GM19452 (cell line): ENCODE data around the gene NLRP5.
"Not testable (repeated sequence)": the region's sequence is repeated elsewhere in the genome, so short reads cannot be mapped to it uniquely, and the experiment has no call there.

Experiments used
- ATAC-seq: cut with Tn5 transposase; IDR thresholded peaks from one replicate; pipeline ENCODE4 v1.9.1; 2021; ENCODE audit not compliant: unreplicated experiment

NLRP5 gene

DNA sequence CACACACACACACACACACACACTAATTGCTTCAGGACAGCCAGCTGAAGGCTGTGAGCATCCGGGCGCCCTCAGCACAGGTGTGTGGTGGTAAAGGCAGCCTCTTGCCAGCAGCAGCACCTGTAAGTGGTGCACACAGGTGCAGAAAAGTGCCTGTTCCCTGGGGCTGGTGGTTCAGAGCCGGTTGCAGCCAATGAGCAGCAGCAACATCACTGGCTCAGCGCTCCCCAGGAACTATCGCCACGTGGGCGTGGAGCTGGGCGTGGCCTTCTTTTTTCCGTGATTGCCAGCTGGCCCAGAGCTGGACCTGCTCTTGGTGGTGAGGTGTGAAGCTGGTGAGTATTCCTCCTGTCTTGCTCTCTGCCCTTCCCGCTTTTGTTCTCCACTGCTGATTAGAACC is at the start of gene NLRP5:
TSS of gene NLRP5 (plus strand) at position 289 of the 400 bp plus-strand sequence.
- no peak for ATAC-seq

DNA sequence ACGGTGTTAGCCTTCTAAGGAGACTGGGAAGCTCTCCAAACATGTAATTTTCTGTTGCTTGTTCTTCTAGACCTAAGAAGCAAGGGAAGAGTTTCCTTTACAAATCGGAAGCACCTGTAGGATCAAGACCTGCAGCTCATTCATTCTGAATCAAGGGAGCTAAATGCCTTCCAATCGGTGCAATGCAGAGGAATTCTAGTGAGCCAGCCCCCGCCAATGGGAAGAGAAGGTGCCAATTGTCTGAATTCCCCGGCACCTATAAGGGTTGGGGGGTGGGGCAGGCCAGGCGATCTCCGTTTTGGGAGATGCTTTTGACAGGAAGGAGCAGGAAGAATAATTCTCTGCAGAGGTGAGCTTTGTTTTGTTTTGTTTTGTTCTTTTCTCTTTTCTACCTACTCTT is 47.4 kb upstream of the NLRP5 start:
- no peak for ATAC-seq

DNA sequence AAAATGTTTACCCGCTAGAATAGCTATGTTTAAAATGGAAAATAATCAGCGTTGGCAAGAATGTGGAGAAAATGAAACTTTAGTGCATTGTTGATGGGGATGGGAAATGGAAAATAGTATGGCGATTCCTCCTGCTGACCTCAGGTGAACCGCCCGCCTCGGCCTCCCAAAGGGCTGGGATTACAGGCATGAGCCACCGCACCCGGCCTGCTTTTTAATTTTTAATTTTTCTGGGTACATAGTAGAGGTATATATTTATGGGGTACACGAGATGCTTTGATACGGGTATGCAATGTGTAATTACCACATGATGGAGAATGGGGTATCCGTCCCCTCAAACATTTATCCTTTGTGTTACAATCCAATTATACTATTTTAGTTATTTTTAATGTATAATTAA is 46.3 kb upstream of the NLRP5 start:
- ATAC-seq = no peak

DNA sequence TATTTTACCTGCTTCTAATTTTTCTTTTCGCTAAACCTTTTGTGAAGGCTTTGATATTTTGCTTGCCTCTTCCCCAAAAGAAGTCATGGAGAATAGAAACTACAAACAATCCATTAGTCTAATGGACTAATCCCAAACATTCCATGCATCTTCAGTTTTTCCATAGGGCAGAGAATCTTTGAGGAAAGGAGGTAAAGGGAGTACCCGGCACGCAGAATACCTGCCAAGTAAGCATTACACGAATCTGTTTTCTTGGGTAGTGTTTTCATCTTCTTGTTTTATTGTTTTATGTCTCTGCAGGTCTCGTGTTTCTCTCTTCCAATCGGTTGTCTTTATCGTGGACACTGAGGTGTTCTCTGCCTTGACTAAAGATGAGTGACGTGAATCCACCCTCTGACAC is 39.0 kb upstream of the NLRP5 start, which contains the start of gene NLRP8:
TSS of gene NLRP8 (plus strand) at position 301 of the 400 bp plus-strand sequence.
- no peak for ATAC-seq

DNA sequence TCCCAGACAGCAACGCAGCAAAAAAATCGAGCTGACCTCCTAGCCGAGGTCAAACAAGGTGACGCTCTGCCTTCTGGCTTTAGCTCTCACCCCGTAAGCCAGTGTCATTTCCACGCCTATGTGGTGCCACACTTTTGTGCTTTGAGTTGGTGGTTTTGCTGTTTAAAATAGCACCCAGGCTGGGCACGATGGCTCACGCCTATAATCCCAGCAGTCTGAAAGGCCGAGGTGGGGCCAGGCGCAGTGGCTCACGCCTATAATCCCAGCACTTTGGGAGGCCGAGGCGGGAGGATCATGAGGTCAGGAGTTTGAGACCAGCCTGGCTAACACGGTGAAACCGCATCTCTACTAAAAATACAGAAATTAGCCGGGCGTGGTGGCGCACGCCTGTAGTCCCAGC is 36.0 kb upstream of the NLRP5 start:
- not testable (repeated sequence) for ATAC-seq

DNA sequence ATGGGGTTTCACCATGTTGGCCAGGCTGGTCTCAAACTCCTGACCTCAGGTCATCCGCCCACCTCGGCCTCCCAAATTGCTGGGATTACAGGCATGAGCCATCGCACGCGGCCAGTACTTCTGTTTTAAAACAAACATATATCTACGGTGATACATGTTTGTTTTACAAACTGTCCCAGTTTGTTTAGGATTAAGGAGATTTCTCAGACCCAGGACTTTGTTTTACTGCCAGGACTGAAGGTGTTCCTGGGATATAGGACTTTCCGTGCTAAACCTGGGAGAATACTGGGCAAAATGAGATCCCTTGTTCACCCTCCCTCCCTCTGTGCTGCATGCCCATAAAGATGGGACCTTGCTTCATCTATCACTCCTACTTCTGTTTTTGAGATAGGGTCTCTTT is 30.1 kb upstream of the NLRP5 start:
- ATAC-seq = no peak

DNA sequence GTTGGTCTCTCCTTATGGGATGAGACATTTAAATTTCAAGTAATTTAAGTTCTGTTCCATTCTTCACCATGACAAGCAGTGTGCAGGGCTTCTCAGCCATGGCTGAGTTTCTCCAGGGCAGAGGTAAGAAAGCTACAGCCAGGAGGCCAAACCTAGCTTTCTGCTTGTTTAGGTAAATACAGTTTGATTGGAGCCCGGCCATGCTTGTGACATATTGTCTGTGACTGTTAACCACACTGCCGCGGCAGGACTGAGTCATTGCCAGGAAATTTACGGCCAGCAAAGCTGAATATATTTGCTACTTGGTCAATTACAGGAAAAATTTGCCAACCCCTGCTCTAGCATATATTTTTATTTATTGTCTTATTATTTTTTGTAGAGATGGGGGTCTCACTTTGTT is 28.2 kb upstream of the NLRP5 start:
- no peak for ATAC-seq

DNA sequence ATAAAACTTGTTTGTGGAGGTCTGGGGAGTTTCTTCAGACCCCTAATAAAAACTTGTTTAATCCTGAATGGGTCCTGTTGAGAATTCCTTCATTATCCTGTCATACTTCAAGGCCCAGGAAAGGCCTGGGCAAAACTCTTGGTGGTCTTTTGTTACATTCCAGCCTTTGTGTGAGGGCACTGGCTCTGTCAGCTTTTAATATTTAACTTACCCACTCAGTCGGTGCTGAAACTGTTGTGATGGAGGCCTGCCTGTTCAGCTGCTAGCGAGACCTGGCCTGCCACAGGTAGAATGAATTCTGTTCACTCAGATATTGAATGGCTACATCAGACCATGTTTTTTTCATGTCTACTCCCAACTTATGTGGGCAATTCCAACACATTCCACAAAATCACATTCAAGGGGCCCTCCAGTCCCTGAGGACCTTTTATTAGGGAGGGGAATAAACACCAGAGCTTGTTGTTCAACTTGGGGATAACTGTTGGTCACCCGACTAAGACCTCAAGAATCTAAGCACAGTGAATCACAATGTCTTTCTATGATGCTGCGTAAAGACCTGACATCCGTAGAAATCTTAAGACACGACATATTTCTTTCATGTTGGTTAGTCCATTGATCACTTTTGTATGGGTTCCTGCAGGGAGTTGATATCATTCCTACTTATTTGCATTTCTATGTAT is 26.4 kb upstream of the NLRP5 start:
- ATAC-seq = no peak

DNA sequence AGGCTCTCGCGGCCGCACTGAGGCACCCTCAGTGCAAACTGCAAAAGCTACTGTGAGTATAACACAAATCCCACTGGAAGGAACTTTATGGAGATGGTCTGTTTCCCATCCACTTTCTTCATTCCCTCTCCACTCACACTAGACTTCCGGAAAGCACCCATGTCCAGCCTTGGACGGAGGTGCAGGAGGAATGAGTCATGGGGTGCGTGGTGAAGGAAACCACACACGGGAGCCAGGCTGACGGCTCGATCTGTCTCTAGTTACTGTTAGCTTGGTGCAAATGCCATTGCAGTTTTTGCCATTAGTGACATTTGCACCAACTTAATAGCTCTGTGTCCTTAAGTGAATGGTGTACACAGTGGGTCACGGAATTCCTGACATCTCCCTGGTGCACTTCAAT is 24.4 kb upstream of the NLRP5 start:
- no peak for ATAC-seq

DNA sequence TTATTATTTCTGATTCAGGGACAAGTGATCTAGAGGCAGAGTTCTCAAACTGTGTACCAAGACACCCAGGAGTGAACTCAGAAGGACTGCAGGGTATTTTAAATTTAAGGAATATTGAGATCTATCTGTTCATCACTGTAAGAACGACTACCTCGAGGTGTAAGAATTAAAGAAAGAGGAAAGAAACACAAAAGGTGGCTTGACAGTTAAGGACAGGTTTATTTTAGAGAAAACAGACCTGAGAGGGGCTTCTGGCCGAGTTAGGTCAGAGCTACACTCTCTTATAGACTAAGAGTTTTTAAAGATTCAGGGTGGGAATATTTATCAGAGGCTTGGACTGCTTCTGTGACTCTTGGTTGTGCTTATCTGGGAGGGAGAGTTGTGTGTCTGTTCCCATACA is 12.6 kb upstream of the NLRP5 start:
- no peak for ATAC-seq

DNA sequence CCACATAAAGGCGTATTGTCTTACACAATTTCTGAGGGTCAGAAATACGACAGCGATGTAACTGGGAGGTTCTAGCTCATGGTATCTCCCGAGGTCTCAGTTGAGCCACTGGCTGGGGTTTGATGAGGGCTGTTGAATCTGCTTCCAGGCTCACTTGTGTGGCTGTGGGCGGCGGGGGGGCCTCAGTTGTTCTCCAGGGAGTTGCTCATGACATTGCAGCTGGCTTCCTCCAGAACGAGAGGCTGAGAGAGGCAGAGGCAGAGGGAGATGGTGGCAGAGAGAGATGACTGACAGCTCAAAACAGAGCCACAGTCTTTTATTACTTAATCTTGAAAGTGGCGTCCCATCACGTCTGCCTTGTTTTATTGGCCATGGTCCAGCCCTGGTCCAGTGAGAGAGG is 6.2 kb upstream of the NLRP5 start:
- no peak for ATAC-seq

DNA sequence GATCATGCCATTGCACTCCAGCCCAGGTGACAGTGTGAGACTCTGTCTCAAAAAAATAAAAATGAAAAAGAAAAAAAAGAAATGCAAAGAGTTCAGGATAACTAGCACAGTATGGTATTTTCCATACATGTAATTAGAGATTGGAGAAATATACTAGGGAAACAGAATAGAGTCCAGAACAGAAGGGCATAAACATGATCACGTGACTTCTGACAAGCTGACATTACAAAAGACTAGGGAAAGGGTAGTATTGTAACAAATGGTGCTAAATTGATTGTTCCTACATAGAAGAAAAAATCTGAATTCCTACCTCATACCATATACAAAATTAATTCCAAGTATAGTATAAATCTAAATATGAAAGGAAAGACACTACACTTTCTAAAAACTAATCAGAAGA is 1.3 kb upstream of the NLRP5 start:
- no peak for ATAC-seq

DNA sequence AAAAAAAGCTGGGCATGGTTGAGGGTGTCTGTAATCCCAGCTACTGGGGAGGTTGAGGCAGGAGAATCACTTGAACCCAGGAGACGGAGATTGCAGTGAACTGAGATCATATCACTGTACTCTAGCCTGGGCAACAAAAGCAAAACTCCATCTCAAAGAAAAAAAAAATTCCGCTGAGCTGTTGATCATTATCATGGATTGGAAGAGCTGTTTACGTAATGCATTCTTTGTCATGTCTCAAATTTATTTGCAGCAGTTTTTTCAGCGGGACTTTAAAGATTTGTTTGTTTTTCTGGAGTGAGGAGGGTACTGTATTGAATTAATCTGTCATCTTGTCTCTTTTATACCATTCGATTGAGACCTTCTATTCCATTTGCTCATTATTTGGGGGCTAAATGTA is 4.3 kb downstream of the NLRP5 start:
- no peak for ATAC-seq

DNA sequence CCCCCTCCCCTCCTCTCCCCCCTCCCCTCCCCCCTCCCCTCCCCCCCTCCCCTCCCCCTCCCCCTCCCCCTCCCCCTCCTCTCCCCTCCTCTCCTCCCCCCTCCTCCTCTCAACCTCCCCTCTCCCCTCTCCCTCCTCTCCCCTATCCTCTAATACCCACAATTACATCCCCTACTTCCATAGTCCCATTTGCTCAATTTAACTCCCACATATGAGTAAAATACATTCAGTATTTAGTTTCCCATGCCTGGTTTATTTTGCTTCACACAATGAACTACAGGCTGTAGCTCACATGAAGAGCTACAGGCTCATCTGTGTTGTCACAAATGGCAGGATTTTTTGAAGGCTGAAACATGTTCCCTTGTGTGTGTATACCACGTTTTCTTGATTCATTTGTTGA is 6.9 kb downstream of the NLRP5 start:
- no peak for ATAC-seq

DNA sequence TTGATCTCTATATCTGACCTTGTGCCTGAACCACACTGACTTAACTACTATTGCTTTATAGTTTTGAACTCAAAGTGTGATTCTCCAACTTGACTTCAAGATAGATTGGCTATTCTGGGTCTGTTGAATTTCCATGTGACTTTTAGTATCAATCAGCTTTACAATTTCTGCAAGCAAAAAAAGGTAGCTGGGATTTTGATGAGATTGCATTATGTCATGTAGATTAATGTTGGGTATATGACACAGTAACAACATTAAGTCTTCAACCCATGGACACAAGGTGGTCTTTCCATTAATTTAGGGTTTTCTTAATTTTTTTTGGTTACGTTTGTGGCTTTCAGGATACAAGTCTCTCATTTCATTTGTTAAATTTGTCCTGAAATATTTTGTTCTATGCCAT is 28.2 kb downstream of the NLRP5 start:
- no peak for ATAC-seq

DNA sequence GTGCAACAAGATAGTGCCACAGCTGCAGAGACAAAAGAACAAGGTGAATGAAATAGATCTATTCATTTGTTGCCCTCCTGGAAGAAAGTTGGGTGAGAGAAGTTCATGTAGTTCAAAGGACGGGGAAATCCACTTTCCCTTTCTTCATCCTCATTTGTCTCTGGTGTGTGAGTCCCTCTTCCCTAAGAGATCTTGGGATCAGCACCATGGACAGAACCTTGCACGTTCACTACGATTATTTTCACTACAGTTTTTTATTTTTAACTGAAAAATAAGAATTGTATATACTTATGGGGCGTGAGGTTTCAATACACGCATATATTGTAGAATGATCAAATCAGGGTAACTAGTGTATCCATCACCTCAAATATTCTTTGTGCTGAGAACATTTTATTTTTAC is 29.2 kb downstream of the NLRP5 start:
- ATAC-seq = no peak

DNA sequence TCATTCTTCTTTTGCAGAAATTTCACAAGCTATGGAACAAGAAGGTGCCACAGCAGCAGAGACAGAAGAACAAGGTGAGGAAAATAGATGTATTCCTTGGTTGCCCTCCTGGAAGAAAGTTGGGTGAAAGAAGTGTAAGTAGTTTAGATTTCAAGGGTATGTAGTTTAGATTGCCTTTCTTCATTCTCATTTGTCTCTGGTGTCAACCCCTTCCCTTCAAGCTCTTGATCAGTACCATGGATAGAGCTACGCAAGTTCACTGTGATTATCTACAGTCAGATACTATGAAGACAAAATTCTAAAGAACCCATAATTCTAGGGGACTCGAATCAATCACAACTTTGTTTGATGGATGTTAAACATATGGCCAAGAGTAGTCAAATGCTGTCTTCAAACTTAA is 32.8 kb downstream of the NLRP5 start:
- not testable (repeated sequence) for ATAC-seq

DNA sequence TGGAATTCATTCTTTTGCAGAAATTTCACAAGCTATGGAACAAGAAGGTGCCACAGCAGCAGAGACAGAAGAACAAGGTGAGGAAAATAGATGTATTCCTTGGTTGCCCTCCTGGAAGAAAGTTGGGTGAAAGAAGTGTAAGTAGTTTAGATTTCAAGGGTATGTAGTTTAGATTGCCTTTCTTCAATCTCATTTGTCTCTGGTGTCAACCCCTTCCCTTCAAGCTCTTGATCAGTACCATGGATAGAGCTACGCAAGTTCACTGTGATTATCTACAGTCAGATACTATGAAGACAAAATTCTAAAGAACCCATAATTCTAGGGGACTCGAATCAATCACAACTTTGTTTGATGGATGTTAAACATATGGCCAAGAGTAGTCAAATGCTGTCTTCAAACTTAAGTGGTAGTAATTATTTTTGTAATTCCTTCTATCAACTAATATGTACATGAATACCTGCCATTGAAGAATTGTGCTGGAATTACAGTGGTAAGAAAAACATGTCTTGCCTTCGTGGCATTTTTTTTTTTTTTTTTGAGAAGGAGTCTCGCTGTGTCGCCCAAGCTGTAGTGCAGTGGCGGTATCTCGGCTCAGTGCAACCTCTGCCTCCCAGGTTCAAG is 33.9 kb downstream of the NLRP5 start:
- not testable (repeated sequence) for ATAC-seq

DNA sequence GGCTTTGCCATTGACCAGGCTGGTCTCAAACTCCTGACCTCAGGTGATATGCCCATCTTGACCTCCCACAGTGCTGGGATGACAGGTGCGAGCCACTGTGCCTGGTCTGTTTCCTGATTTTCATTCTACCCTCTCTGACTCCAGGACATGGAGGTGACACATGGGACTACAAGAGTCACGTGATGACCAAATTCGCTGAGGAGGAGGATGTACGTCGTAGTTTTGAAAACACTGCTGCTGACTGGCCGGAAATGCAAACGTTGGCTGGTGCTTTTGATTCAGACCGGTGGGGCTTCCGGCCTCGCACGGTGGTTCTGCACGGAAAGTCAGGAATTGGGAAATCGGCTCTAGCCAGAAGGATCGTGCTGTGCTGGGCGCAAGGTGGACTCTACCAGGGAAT is 40.2 kb downstream of the NLRP5 start:
- no peak for ATAC-seq

DNA sequence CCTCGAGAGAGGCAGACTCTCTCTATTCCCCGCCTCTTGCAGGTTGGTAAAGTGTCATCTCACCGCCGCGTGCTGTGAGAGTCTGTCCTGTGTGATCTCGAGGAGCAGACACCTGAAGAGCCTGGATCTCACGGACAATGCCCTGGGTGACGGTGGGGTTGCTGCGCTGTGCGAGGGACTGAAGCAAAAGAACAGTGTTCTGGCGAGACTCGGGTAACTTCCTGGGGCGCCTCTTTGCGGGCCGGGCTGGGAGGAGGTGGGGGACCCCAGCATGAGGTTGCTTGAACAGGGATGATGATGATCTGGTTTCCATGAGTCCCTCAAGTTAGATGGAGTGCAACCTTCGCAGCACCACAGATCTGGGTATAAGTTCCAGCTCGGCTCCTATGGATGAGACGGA is 67.0 kb downstream of the NLRP5 start:
- no peak for ATAC-seq

DNA sequence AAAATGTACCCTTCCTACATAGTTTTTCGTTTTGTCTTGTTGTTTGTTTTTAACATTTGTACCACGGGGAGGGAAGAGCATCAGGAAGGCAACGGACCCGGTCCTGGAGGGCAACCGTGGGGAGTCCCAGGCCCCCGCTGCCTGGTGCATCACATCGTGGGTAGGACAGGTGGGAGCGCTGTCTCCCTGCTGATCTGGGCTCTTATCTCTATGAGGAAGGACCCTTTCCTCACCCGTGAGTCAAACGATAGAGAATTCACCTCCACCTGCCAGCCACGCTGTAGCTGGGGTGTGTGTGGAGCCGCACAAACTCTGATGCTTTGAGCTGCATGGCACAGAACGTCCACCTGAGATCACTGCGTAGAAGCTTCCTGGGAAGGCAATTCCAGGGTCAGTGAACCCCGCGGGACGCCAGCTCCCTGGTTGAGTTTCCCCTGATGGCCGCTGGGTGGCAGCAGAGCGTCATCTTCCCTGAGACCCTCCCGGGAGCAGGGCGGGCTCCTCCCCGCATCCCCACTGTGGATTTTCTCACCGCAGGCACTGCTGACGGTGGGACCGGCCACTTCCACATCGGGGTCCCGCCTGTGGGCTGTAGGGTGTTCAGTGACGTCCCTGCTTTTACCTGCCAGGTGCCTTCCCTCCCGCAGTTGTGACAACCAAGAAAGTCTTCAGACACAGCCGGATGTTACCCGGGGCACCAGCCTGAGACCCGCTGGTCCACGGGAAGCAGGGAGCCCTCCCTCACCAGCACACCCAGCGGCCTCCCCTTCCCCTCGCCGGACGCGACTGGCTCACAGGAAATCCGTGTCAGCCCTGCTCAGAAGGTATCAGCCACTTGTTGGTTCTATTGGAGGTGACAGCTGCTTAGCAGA is 79.8 kb downstream of the NLRP5 start:
- no peak for ATAC-seq

DNA sequence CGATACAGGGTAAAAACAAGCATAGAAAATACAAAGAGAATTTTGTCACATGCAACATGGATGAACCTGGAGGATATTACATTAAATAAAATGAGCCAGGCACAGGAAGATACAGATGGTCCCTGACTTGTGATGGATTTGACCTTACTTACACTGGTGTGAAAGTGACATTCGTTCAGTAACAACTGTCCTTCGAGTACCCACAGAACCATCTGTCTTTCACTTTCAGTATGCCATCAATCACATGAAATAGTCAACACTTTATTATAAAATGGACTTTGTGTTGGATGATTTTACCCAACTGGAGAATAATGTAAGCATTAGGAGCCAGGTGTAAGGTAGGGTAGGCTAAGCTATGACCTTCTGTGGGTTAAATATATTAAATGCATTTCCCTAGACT is 83.1 kb downstream of the NLRP5 start:
- ATAC-seq = no peak
